Mesendoderm (in vitro differentiated cells): Measurements from ENCODE around the gene FAM118A.
"Not testable (repeated sequence)": the region's sequence is repeated elsewhere in the genome, so short reads cannot be mapped to it uniquely, and the experiment has no call there.

Experiments
- DNase-seq: peaks from one replicate; pipeline ENCODE4 v3.0.0; 2013
- H2AK5ac ChIP-seq: 2 replicates; pipeline ENCODE4 v1.6.1; 2013; ENCODE audit warnings: low read length, inconsistent platforms
- H2BK120ac ChIP-seq: 2 replicates; pipeline ENCODE4 v1.6.1; 2013; ENCODE audit warnings: low read depth, mild to moderate bottlenecking, low read length, moderate library complexity, mixed read lengths
- H2BK15ac ChIP-seq: replicated peaks from 2 replicates; pipeline ENCODE4 v1.6.1; 2013; ENCODE audit warnings: low read depth, mild to moderate bottlenecking, moderate library complexity
- H2BK5ac ChIP-seq: 2 replicates; pipeline ENCODE4 v1.6.1; 2013; ENCODE audit warnings: low read length, inconsistent platforms
- H3K18ac ChIP-seq: 2 replicates; pipeline ENCODE4 v1.6.1; 2013; ENCODE audit warnings: mild to moderate bottlenecking, low read length, mixed read lengths
- H3K23ac ChIP-seq: one replicate; pipeline ENCODE4 v1.6.1; 2013; ENCODE audit warnings: low read length
- H3K27ac ChIP-seq: 2 replicates; pipeline ENCODE4 v1.5.1; 2013; ENCODE audit warnings: low read depth, mild to moderate bottlenecking, inconsistent platforms, low read length, moderate library complexity
- H3K27me3 ChIP-seq: 2 replicates; pipeline ENCODE4 v1.6.1; 2013; ENCODE audit warnings: low read length, control low read depth, mild to moderate bottlenecking, inconsistent platforms; ENCODE audit not compliant: insufficient read depth, poor library complexity
- H3K36me3 ChIP-seq: 2 replicates; pipeline ENCODE4 v1.6.1; 2013; ENCODE audit warnings: low read length, inconsistent platforms; ENCODE audit not compliant: control insufficient read depth, insufficient read depth
- H3K4ac ChIP-seq: one replicate; pipeline ENCODE4 v1.6.1; 2013; ENCODE audit warnings: low read depth, mild to moderate bottlenecking, low read length, moderate library complexity
- H3K4me1 ChIP-seq: 2 replicates; pipeline ENCODE4 v1.6.1; 2013; ENCODE audit warnings: low read depth, low read length, inconsistent platforms; ENCODE audit not compliant: control insufficient read depth
- H3K4me2 ChIP-seq: 2 replicates; pipeline ENCODE4 v1.6.1; 2013; ENCODE audit warnings: low read length
- H3K4me3 ChIP-seq: 2 replicates; pipeline ENCODE4 v1.5.1; 2013; ENCODE audit warnings: mild to moderate bottlenecking, low read length
- H3K56ac ChIP-seq: one replicate; pipeline ENCODE4 v1.6.1; 2013; ENCODE audit warnings: low read length
- H3K79me1 ChIP-seq: 2 replicates; pipeline ENCODE4 v1.6.1; 2013; ENCODE audit warnings: low read length, inconsistent platforms
- H3K79me2 ChIP-seq: 2 replicates; pipeline ENCODE4 v1.6.1; 2013; ENCODE audit warnings: mild to moderate bottlenecking, low read length; ENCODE audit not compliant: control insufficient read depth, insufficient read depth
- H3K9ac ChIP-seq: 2 replicates; pipeline ENCODE4 v1.6.1; 2013; ENCODE audit warnings: low read length, inconsistent platforms
- H4K5ac ChIP-seq: one replicate; pipeline ENCODE4 v1.6.1; 2013; ENCODE audit warnings: low read length
- H4K8ac ChIP-seq: one replicate; pipeline ENCODE4 v1.6.1; 2013; ENCODE audit warnings: low read depth, mild to moderate bottlenecking, control low read depth, low read length, moderate library complexity
- WGBS: extraction: QIAGEN DNeasy Blood & Tissue Kit; methylation state at CpG from one replicate; pipeline ENCODE4 v1.1.7; 2013; ENCODE audit warnings: low lambda C conversion rate, missing lambda C conversion rate; ENCODE audit not compliant: insufficient coverage; ENCODE audit errors: extremely low coverage; 5-methylcytosine and 5-hydroxymethylcytosine counted together

Gene FAM118A

GRCh38 chr22:45328261-45328660 lies 18.5 kb downstream of the FAM118A start:
- not testable (repeated sequence) for H3K4ac ChIP-seq, H3K56ac ChIP-seq, H2AK5ac ChIP-seq, H2BK120ac ChIP-seq, DNase-seq, H4K8ac ChIP-seq, H3K23ac ChIP-seq, H3K36me3 ChIP-seq, H3K4me3 ChIP-seq, H3K79me1 ChIP-seq, H2BK5ac ChIP-seq, H4K5ac ChIP-seq, H3K18ac ChIP-seq, H2BK15ac ChIP-seq, H3K27ac ChIP-seq, H3K4me2 ChIP-seq, H3K27me3 ChIP-seq, H3K4me1 ChIP-seq, H3K79me2 ChIP-seq, H3K9ac ChIP-seq
- no CpG with 5 or more reads among the region's 8 CpGs for WGBS

- no peaks in the 10 kb centered on the region for H3K79me2 ChIP-seq
- no peaks in the 10 kb centered on the region for H3K79me1 ChIP-seq
- no peak overlapping the region for H2BK120ac ChIP-seq
- H2AK5ac ChIP-seq = no peak overlapping the region
- H3K23ac ChIP-seq = no peak overlapping the region
- H3K18ac ChIP-seq = no peak overlapping the region
- WGBS = no CpG with 5 or more reads among the region's 8 CpGs
- no peak overlapping the region for H2BK5ac ChIP-seq
- no peaks in the 10 kb centered on the region for H3K4me1 ChIP-seq
- H4K8ac ChIP-seq = no peak overlapping the region
- H3K36me3 ChIP-seq = no peaks in the 10 kb centered on the region
- H3K4me2 ChIP-seq = no peak overlapping the region
- no peaks in the 10 kb centered on the region for H3K27me3 ChIP-seq
- no peak overlapping the region for H3K4me3 ChIP-seq
- DNase-seq = no peak
- H3K4ac ChIP-seq = no peak overlapping the region
- H4K5ac ChIP-seq = no peak overlapping the region
- H3K27ac ChIP-seq = no peak overlapping the region
- H2BK15ac ChIP-seq = no peak overlapping the region
- no peak overlapping the region for H3K56ac ChIP-seq
- H3K9ac ChIP-seq = no peak overlapping the region
These were observed 19.2 kb downstream of the FAM118A start for GRCh38 chr22:45328822-45329529.

- no peaks in the 10 kb centered on the region for H3K27me3 ChIP-seq
- H3K56ac ChIP-seq = no peak overlapping the region
- H2BK120ac ChIP-seq = no peak overlapping the region
- no peak overlapping the region for H2AK5ac ChIP-seq
- no peak overlapping the region for H3K18ac ChIP-seq
- H2BK15ac ChIP-seq = no peak overlapping the region
- H4K5ac ChIP-seq = no peak overlapping the region
- no peak for DNase-seq
- H3K4ac ChIP-seq = no peak overlapping the region
- H2BK5ac ChIP-seq = no peak overlapping the region
- no peak overlapping the region for H3K9ac ChIP-seq
- no peak overlapping the region for H3K23ac ChIP-seq
- H4K8ac ChIP-seq = no peak overlapping the region
- no peak overlapping the region for H3K4me2 ChIP-seq
- no CpG with 5 or more reads among the region's 12 CpGs for WGBS
- no peaks in the 10 kb centered on the region for H3K36me3 ChIP-seq
- H3K79me2 ChIP-seq = no peaks in the 10 kb centered on the region
- H3K79me1 ChIP-seq = no peaks in the 10 kb centered on the region
- H3K4me3 ChIP-seq = no peak overlapping the region
- H3K27ac ChIP-seq = no peak overlapping the region
- H3K4me1 ChIP-seq = no peaks in the 10 kb centered on the region
These were observed 19.8 kb downstream of the FAM118A start for GRCh38 chr22:45329530-45329936.

GRCh38 chr22:45330548-45330947 lies 20.8 kb downstream of the FAM118A start:
- no peak overlapping the region for H3K56ac ChIP-seq
- H3K27me3 ChIP-seq = no peaks in the 10 kb centered on the region
- DNase-seq = no peak
- H3K4me1 ChIP-seq = no peaks in the 10 kb centered on the region
- no peak overlapping the region for H2BK15ac ChIP-seq
- H3K23ac ChIP-seq = no peak overlapping the region
- no peaks in the 10 kb centered on the region for H3K36me3 ChIP-seq
- no peak overlapping the region for H3K9ac ChIP-seq
- no peaks in the 10 kb centered on the region for H3K79me1 ChIP-seq
- H3K79me2 ChIP-seq = no peaks in the 10 kb centered on the region
- H3K4me3 ChIP-seq = no peak overlapping the region
- no CpG with 5 or more reads among the region's 19 CpGs for WGBS
- H3K27ac ChIP-seq = no peak overlapping the region
- H3K18ac ChIP-seq = no peak overlapping the region
- no peak overlapping the region for H4K8ac ChIP-seq
- no peak overlapping the region for H4K5ac ChIP-seq
- H3K4ac ChIP-seq = no peak overlapping the region
- H2BK120ac ChIP-seq = no peak overlapping the region
- no peak overlapping the region for H3K4me2 ChIP-seq
- H2BK5ac ChIP-seq = no peak overlapping the region
- H2AK5ac ChIP-seq = no peak overlapping the region

- no peak overlapping the region for H2BK15ac ChIP-seq
- no peak overlapping the region for H3K18ac ChIP-seq
- no peak overlapping the region for H3K9ac ChIP-seq
- no peak overlapping the region for H2BK120ac ChIP-seq
- no peak overlapping the region for H2AK5ac ChIP-seq
- no CpG with 5 or more reads among the region's 9 CpGs for WGBS
- no peaks in the 10 kb centered on the region for H3K4me1 ChIP-seq
- no peak overlapping the region for H3K56ac ChIP-seq
- no peak overlapping the region for H3K4ac ChIP-seq
- no peak overlapping the region for H3K27ac ChIP-seq
- no peaks in the 10 kb centered on the region for H3K36me3 ChIP-seq
- H3K4me3 ChIP-seq = no peak overlapping the region
- no peak overlapping the region for H3K23ac ChIP-seq
- no peak for DNase-seq
- H3K79me1 ChIP-seq = no peaks in the 10 kb centered on the region
- H4K5ac ChIP-seq = no peak overlapping the region
- no peaks in the 10 kb centered on the region for H3K27me3 ChIP-seq
- no peak overlapping the region for H2BK5ac ChIP-seq
- no peak overlapping the region for H4K8ac ChIP-seq
- no peak overlapping the region for H3K4me2 ChIP-seq
- no peaks in the 10 kb centered on the region for H3K79me2 ChIP-seq
These were observed 21.8 kb downstream of the FAM118A start for GRCh38 chr22:45331486-45331885.

GRCh38 chr22:45332001-45332400 lies 22.3 kb downstream of the FAM118A start:
- Histone ChIP-seq H3K9ac (no peak overlapping the region), H3K4me2 (no peak overlapping the region), H3K4me3 (no peak overlapping the region), H3K27ac (no peak overlapping the region), H2BK15ac (no peak overlapping the region), H2AK5ac (no peak overlapping the region), H4K8ac (no peak overlapping the region), H3K23ac (no peak overlapping the region), H2BK120ac (no peak overlapping the region), H3K4ac (no peak overlapping the region), H3K79me1 (no peaks in the 10 kb centered on the region), H2BK5ac (no peak overlapping the region), H3K18ac (no peak overlapping the region), H3K4me1 (no peaks in the 10 kb centered on the region), H4K5ac (no peak overlapping the region), H3K56ac (no peak overlapping the region), H3K79me2 (no peaks in the 10 kb centered on the region), H3K27me3 (no peaks in the 10 kb centered on the region), H3K36me3 (no peaks in the 10 kb centered on the region)
- DNase-seq = no peak
- WGBS = no CpG with 5 or more reads among the region's 7 CpGs
